ENCODE measurements around the gene CORO2B.

DNA sequence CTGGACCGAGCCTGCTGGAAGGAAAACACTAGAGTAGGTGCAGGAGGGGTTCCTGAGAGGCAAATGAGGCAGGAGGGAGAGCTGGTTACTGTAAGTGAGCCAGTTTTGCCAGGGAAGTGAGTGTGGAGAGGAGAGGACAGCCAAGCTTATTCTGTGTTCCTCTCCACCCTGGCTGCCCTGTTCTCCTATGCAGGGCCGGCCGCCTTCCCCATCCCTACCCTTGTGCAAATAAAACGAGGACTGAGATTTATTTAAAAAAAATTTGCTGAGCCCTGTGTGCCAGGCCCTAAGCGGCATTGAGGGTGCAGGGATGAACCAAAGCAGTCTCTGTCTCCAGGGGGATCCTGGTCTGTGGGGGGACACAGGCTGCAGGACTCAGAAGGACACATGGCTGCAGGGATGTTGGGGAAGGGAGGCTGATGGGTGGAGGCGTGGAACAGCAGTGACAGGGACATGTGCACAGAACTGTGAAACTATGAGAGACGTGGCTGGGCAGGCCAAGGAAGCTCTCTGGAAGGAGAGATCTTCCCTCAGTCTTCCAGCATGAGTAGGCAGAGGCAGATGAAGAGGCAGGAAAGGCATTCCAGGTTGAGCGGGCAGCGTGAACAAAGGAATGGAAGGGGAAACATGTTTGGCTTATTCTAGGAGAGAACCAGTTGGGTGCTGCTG, 12.1 kb downstream of the CORO2B start:
- TF ChIP-seq, protein P1, sequence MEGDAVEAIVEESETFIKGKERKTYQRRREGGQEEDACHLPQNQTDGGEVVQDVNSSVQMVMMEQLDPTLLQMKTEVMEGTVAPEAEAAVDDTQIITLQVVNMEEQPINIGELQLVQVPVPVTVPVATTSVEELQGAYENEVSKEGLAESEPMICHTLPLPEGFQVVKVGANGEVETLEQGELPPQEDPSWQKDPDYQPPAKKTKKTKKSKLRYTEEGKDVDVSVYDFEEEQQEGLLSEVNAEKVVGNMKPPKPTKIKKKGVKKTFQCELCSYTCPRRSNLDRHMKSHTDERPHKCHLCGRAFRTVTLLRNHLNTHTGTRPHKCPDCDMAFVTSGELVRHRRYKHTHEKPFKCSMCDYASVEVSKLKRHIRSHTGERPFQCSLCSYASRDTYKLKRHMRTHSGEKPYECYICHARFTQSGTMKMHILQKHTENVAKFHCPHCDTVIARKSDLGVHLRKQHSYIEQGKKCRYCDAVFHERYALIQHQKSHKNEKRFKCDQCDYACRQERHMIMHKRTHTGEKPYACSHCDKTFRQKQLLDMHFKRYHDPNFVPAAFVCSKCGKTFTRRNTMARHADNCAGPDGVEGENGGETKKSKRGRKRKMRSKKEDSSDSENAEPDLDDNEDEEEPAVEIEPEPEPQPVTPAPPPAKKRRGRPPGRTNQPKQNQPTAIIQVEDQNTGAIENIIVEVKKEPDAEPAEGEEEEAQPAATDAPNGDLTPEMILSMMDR (IDR thresholded peaks at IDR 0.05): no peak
- no peak for TF ChIP-seq POLR2A (IDR thresholded peaks at IDR 0.05)
